Calu3 (cell line): Measurements from ENCODE around the gene SNU13. TPM values are rescaled to one million over a fixed set of nuclear protein-coding genes. Genes with fewer than 3 reads are reported as not detected.
A peak's percentile ranks its signal among the peaks of the same experiment; 100 is the strongest.
"Not testable (repeated sequence)": the region's sequence is repeated elsewhere in the genome, so short reads cannot be mapped to it uniquely, and the experiment has no call there.

Source experiments
- Bru-seq: library from RNA; stranded (reverse); fragments of 400-500 nt; gene quantifications from one replicate; lab custom pipeline; 2021; lab: Mats Ljungman, UMichigan
- BruChase-seq, 2 experiments: library from RNA; stranded (reverse); fragments of 400-500 nt; gene quantifications; one replicate each; lab custom pipeline; 2021; lab: Mats Ljungman, UMichigan
- BruUV-seq: library from RNA; stranded (reverse); fragments of 400-500 nt; replicated peaks from 2 replicates; lab custom pipeline; 2021; lab: Mats Ljungman, UMichigan
- CTCF ChIA-PET: fragments of 300-600 bp; sonication (Branson Sonifier 250); formaldehyde crosslinking; loops from one replicate; lab custom pipeline; 2022; ENCODE audit warnings: antibody characterized with exemption; lab: Charles Lee
- DNase-seq: peaks from one replicate; pipeline ENCODE4 v3.0.0; 2022
- H3K27ac Mint-ChIP-seq: one replicate; pipeline ENCODE4 v1.8.0; 2022; ENCODE audit warnings: mixed read lengths; ENCODE audit not compliant: unreplicated experiment
- H3K27me3 Mint-ChIP-seq: one replicate; pipeline ENCODE4 v1.8.0; 2022; ENCODE audit warnings: mixed read lengths; ENCODE audit not compliant: unreplicated experiment
- H3K36me3 Mint-ChIP-seq: one replicate; pipeline ENCODE4 v1.8.0; 2022; ENCODE audit warnings: mild to moderate bottlenecking, moderate library complexity, mixed read lengths; ENCODE audit not compliant: insufficient read depth, unreplicated experiment
- H3K4me1 Mint-ChIP-seq: one replicate; pipeline ENCODE4 v1.8.0; 2022; ENCODE audit warnings: mild to moderate bottlenecking, low read depth, mixed read lengths; ENCODE audit not compliant: unreplicated experiment
- H3K4me3 Mint-ChIP-seq: one replicate; pipeline ENCODE4 v1.8.0; 2022; ENCODE audit warnings: mild to moderate bottlenecking, low read depth, moderate library complexity, mixed read lengths; ENCODE audit not compliant: unreplicated experiment
- H3K9me3 Mint-ChIP-seq: one replicate; pipeline ENCODE4 v1.8.0; 2022; ENCODE audit warnings: low read depth, mixed read lengths; ENCODE audit not compliant: unreplicated experiment
- CTCF ChIP-seq: fragments of 200-600 bp; IDR thresholded peaks from one replicate; pipeline ENCODE4 v1.8.0; 2022; ENCODE audit warnings: antibody characterized with exemption; ENCODE audit not compliant: unreplicated experiment
- intact Hi-C: fragments of 100-400 bp; cut with micrococcal nuclease; formaldehyde crosslinking; loops from one replicate; pipeline ENCODE4 v1.10.0; 2022; ENCODE audit not compliant: unreplicated experiment
- long read RNA-seq: library from polyadenylated mRNA; stranded (forward); transcript quantifications from one replicate; pipeline ENCODE4 v2.0.0, GENCODE V29; 2022
- total RNA-seq: library from RNA; stranded (reverse); gene quantifications from 2 replicates; pipeline ENCODE4 v1.2.3, GENCODE V29; 2022

SNU13 gene
- total RNA-seq (205 and 213 TPM in 2 replicates), Bru-seq, nascent RNA (percentile 86 among the genes with signal in this experiment), BruChase-seq, experiment 1, labeled RNA remaining after a 6-hour chase (percentile 92 among the genes with signal in this experiment), BruChase-seq, experiment 2, labeled RNA remaining after a 2-hour chase (percentile 85 among the genes with signal in this experiment)
- long read RNA-seq, transcript SNU13-201 (3 exons, 877 nt) = minor isoform, 114 of 450 reads
- long read RNA-seq, transcript SNU13-202 (3 exons, 1,503 nt) = major isoform, 263 of 450 reads
- long read RNA-seq, partial matches to known transcripts = 6 of 450 reads
- long read RNA-seq, other reads (novel, unspliced or antisense) = 63 of 450 reads

GRCh38 chr22:41688365-41689211 is at the start of gene SNU13:
Gene SNU13, minus strand, starts transcription at chr22:41688867. Its CDS starts 71 bp downstream, at chr22:41688796.
- no peaks in the 10 kb centered on the region for H3K9me3 Mint-ChIP-seq
- no TSS peak for BruUV-seq
- CTCF ChIA-PET = interaction anchor here (1.6 to 2.1 kb wide), 3 partner anchors 9 to 58 kb away, joined by 3 to 13 read pairs (median 3); no protein-coding TSS in a partner anchor
- DNase-seq = peak; percentile 91
- no peaks in the 10 kb centered on the region for H3K27me3 Mint-ChIP-seq
- no peaks in the 10 kb centered on the region for H3K4me1 Mint-ChIP-seq
- H3K27ac Mint-ChIP-seq = peak within 1 kb of the TSS; percentile 86
- H3K36me3 Mint-ChIP-seq = peaks cover 25% of the 10 kb centered on the region
- no peak for TF ChIP-seq CTCF
- peak within 1 kb of the TSS; percentile 86 for H3K4me3 Mint-ChIP-seq
- intact Hi-C loops = no loop called here

GRCh38 chr22:41733241-41733640 is 44.6 kb upstream of the SNU13 start:
- DNase-seq, H3K4me3 Mint-ChIP-seq, H3K36me3 Mint-ChIP-seq, H3K27me3 Mint-ChIP-seq, H3K9me3 Mint-ChIP-seq, H3K4me1 Mint-ChIP-seq, intact Hi-C loops, H3K27ac Mint-ChIP-seq, BruUV-seq: not testable (repeated sequence)
- CTCF ChIA-PET = interaction anchor here (0.8 kb wide), 1 partner anchor 167 kb away, joined by 3 read pairs; no protein-coding TSS in a partner anchor

- Mint-ChIP-seq H3K36me3 (no peaks in the 10 kb centered on the region), H3K4me1 (no peaks in the 10 kb centered on the region), H3K9me3 (no peaks in the 10 kb centered on the region), H3K27ac (no peak overlapping the region), H3K4me3 (no peak overlapping the region), H3K27me3 (peaks cover 9% of the 10 kb centered on the region)
- intact Hi-C loops = no loop called here
- BruUV-seq = no TSS peak
- TF ChIP-seq CTCF = no peak
- CTCF ChIA-PET = interaction anchor here (0.6 to 0.8 kb wide), 2 partner anchors 35 to 168 kb away, joined by 3 read pairs; no protein-coding TSS in a partner anchor
- no peak for DNase-seq
These were observed 43.6 kb upstream of the SNU13 start for GRCh38 chr22:41732096-41732772.

- no TSS peak for BruUV-seq
- H3K9me3 Mint-ChIP-seq = no peaks in the 10 kb centered on the region
- intact Hi-C loops = no loop called here
- no peak for DNase-seq
- H3K4me1 Mint-ChIP-seq = no peaks in the 10 kb centered on the region
- no peaks in the 10 kb centered on the region for H3K36me3 Mint-ChIP-seq
- no peak overlapping the region for H3K4me3 Mint-ChIP-seq
- TF ChIP-seq CTCF = no peak
- CTCF ChIA-PET = interaction anchor here (0.6 kb wide), 1 partner anchor 36 kb away, joined by 3 read pairs; no protein-coding TSS in a partner anchor
- peaks cover 9% of the 10 kb centered on the region for H3K27me3 Mint-ChIP-seq
- no peak overlapping the region for H3K27ac Mint-ChIP-seq
These were observed 42.9 kb upstream of the SNU13 start for GRCh38 chr22:41731609-41732008.
